ELR (cell line): Measurements from ENCODE around the gene PTBP3.
"Not testable (repeated sequence)": the region's sequence is repeated elsewhere in the genome, so short reads cannot be mapped to it uniquely, and the experiment has no call there.

ENCODE experiments used
- DNase-seq: peaks from one replicate; pipeline ENCODE4 v3.0.0-alpha.2; 2015; ENCODE audit warnings: low read depth

Gene PTBP3

DNA sequence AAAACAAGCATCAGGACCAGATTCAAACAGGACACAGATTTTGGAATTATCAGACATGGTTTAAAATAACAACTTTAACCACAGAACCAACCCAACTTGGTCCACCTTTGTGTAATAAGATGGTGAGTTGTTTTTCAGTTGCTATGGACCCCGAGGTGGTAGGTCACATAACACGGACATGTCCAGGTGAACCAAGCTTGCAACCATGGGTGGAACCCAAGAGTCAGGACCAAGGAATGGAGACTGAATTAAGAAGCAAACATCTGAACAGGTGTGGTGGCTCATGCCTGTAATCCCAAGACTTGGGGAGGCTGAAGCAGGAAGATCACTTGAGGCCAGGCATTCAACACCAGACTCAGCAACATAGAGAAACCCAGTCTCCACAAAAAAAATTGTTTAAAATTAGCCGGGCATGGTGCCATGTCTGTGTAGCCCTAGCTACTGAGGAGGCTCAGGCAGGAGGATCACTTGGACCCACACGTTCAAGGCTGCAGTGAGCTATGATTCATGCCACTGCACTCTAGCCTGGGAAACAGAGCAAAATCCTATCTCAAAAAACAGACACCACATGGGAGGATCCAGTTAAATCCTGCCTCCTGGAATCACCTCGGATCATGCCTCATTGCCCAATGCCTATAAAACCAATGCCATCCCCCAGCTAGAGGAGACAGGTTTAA, 10.6 kb downstream of the PTBP3 start:
- DNase-seq: no peak

- no peak for DNase-seq
Observed at GRCh38 chr9:112316258-112316943, 17.0 kb downstream of the PTBP3 start.

DNA sequence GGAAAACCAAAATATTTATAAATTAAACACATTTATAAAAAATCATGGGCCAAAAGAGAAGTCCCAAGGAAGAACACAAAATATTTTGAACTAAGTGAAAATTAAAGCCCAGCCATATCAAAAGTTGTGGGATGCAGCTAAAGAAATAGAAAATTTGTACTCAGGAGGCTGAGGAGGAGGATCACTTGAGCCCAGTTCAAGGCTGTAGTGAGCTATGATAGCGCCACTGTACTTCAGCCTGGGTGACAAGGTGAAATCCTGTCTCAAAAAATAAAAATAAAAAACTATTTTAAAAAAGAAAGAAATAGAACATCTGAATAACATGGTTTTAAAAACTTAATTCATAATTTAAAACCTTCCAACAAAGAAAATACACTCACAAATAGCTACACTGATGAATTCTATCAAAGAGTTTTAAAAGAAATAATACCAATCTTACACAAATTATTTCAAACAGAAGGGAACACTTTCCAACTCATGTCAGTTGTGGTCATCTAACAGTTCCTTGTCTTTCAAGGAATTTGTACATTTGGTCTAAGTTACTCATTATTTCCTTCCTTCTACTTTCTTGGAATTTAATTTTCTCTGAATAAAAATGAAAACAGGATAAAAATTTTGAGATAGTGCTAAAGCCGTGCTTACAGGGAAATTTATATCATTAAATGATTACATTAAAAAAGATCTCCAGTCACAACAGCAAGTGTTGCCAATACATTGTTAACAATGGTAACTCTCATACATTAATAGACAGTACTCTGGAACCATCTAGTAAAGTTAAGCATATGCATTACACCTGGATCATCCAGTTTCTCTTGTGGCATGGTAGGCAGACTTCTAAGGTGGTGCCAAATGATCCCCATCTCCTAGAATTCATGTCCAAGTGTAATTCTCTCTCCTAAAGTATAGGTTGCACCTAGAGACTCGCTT, 17.8 kb downstream of the PTBP3 start:
- DNase-seq: no peak

GRCh38 chr9:112312139-112312538, 21.3 kb downstream of the PTBP3 start:
- no peak for DNase-seq

- no peak for DNase-seq
Observed at GRCh38 chr9:112311497-112311896, 21.9 kb downstream of the PTBP3 start.

DNA sequence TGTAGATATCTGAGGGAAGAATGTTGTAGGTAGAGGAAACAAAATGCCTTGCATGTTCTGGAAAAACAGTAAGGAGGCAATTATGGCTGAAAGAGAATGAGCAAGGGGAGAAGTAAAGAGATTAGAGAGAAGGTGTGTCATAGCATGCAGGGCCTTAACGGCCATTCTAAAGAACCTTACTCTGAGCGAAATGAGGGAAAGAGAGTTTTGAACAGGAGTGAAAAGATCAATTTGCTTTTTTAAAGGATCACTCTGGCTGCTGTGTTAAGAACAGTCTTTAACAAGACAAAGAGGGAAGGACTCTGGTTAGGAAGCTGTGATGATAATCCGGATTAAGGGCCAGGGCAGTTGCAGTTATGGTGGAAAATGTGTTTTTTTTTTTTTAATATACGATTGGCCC, 22.6 kb downstream of the PTBP3 start:
- no peak for DNase-seq

- no peak for DNase-seq
Observed at GRCh38 chr9:112308588-112308987, 24.8 kb downstream of the PTBP3 start.

DNA sequence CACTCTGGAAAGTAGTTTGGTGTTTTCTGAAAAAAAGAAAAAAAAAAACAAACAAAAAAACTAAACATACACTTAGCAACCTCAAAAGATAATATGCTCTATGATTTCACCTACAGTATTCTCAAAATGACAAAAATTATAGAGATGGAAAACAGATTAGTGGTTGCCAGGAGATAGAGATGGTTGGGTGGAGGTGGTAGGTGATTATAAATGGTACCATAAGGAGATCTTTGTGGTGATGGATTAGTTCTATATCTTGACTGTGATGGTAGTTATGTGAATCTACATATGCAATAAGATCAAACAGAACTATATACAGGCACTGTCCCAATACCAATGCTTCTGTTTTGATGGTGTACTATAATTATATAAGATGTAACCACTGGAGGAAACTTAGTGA, 32.0 kb downstream of the PTBP3 start:
- DNase-seq: no peak

GRCh38 chr9:112299514-112299913, 33.9 kb downstream of the PTBP3 start:
- peak; percentile 44 for DNase-seq

- no peak for DNase-seq
Observed at GRCh38 chr9:112296929-112297328, 36.5 kb downstream of the PTBP3 start.

- no peak for DNase-seq
Observed at GRCh38 chr9:112295174-112295573, 38.2 kb downstream of the PTBP3 start.

DNA sequence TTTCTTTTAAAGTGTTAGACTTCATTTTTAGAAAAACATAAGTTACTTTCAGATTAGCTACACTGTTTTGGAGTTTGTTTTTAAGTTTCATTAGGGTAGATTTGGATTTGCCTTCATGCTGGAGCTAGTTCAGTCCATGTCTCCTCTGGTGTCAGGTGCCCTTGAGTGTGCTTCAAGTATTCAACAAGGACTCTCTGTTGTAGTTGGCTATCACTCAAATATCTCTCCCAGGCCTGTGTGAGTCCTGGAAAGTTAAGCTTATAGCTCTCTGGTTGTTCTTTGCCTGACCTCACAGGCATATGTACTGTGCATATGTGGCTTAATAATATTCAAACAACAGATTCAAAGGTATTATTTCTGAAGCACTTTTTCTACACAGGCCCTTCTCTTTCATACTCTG, 45.4 kb downstream of the PTBP3 start:
- DNase-seq: no peak

DNA sequence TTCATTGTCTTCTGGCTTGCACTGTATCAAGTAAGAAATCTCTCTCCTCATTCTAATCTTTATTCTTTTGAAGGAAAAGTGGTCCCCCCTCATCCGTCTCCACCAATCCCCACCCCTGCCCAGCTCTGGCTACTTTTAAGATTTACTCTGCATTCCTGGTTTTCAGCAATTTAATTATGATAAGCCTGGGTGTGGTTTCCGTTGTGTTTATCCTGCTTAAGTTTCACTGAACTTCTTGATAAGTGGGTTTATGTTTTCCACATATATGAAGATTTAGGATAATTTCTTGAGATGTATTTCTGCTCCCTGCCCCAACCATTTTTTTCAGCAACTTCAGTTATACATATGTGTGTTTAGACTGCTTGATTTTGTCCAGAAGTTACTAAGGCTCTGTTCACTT, 46.5 kb downstream of the PTBP3 start:
- DNase-seq: no peak

DNA sequence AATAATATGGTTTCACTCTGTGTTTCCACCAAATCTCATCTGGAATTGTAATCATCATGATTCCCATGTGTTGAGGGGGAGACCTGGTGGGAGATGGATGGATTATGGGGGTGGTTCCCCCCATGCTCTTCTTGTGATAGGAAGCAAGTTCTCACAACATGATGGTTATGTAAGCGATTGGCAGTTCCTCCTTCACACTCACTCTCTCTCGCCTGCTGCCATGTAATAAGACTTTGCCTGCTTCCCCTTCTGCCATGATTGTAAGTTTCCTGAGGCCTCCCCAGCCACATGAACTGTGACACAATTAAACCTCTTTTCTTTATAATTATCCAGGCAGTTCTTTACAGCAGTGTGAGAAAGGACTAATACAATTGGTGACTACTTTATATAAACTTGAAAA, 48.4 kb downstream of the PTBP3 start:
- DNase-seq: no peak

GRCh38 chr9:112283582-112284253, 49.7 kb downstream of the PTBP3 start:
- peak; percentile 14 for DNase-seq

DNA sequence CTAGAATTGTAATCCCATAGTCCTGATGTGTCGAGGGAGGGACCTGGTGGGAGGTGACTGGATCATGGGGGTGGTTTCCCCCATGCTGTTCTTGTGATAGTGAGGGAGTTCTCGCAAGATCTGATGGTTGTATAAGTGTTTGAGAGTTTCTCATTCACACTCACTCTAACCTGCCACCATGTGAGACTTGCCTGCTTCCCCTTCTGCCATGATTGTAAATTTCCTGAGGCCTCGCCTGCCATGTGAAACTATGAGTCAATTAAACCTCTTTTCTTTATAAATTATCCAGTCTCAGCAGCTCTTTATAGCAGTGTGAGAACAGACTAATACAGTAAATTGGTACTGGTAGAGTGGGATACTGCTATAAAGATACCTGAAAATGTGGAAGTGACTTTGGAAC, 50.6 kb downstream of the PTBP3 start:
- not testable (repeated sequence) for DNase-seq

DNA sequence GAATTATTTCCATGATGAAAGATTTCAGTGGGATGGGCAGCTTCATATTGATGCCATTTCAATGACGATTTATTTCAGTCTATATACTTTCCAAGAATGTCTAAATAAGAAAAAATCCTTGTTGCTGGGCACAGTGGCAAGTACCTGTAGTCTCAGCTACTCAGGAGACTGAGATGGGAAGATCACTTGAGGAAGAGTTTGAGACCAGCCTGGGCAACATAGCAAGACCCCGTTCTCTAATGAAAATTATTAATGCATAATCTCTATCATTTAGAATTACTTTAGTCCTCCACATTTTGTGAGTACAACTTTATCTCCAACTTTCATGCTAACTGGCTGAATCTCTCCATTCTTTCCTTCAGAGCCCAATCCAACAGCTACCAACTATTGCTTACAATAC, 52.5 kb downstream of the PTBP3 start:
- no peak for DNase-seq

DNA sequence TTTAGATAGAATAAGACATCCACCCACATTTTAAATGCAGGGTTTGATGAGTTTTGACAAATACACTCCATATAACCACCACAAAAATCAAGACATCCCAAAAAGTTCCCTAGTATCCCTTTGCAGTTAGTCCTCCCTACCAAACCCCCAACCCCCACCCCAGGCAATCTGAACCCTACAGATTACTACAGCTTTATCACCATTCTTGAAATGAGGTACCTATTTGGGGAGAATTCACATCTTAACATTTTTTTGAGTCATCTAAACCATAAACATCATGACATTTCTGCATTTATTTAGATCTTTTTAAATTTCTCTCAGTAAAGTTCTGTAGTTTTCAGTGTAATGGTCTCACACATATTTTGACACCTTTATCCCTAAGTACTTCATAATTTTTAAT, 53.9 kb downstream of the PTBP3 start:
- DNase-seq: no peak

DNA sequence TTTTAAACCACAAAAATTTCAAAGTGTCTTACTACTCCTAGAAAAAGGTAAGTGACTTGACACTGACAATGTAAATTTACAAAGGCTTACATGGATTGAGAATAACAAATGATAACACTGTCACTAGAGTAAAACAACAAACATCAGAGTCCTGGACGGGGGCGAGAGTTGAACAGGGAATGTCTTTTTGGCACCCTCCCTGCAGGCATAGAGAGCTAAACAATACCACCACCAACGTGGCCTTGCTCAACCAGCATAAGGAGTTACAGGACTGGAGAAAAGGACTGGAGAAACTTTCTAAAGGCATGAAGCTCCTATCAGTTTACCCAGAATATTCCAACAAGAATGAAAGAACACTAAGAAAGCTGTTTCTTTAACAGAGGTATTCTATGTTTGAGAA, 55.3 kb downstream of the PTBP3 start:
- no peak for DNase-seq

DNA sequence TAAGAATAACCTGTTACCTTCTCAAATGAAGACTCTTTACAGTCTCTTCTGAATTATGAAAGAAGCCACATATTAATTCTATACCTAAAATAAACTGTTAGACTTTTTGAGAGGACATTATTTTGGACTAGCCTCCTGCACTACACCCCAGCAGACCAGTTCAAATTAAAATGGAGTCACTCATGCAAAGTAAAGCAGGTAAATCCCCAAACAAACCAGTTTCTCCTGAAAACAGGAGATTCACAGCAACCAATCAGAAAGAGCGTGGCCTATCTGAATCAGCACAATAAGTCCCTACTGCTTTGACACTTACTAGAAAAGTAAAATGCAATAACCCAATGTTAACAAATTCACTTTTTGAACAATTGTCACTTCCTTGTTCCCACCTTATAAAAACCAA, 58.8 kb downstream of the PTBP3 start:
- DNase-seq: no peak

GRCh38 chr9:112273876-112274275, 59.5 kb downstream of the PTBP3 start:
- DNase-seq: no peak

- peak; percentile 58 for DNase-seq
Observed at GRCh38 chr9:112271466-112272098, 61.8 kb downstream of the PTBP3 start.
